T47D (cell line): ENCODE measurements around the gene CLIP3.
A peak's percentile ranks its signal among the peaks of the same experiment; 100 is the strongest.
"Not testable (repeated sequence)": the region's sequence is repeated elsewhere in the genome, so short reads cannot be mapped to it uniquely, and the experiment has no call there.

Experiments used
- DNase-seq, 2 experiments: peaks; one replicate each; pipeline versions ENCODE4 v3.0.0 to v3.0.0-alpha.2; 2011 to 2012; ENCODE audit warnings: low read depth in 1 of 2, low spot score in 1 of 2
- JUND ChIP-seq: IDR thresholded peaks from 2 replicates; pipeline ENCODE4 v1.6.1; 2012; ENCODE audit warnings: low read depth
- in situ Hi-C: cut with HindIII; loops from 2 replicates; pipeline ENCODE4 v1.10.0; 2016; ENCODE audit warnings: low sequenced_read_pairs, low pct_unique_long_range_greater_than_20kb

The CLIP3 gene

GRCh38 chr19:36059180-36059910, 26.7 kb upstream of the CLIP3 start:
- DNase-seq, result no peak
- in situ Hi-C loops, result no loop called here
- no peak for TF ChIP-seq JUND

GRCh38 chr19:36058481-36059179, 26.0 kb upstream of the CLIP3 start:
- no peak for DNase-seq
- in situ Hi-C loops, result no loop called here
- no peak for TF ChIP-seq JUND

GRCh38 chr19:36054733-36055686, 22.3 kb upstream of the CLIP3 start, which contains the start of gene WDR62:
WDR62 (plus strand) TSS chr19:36054897; CDS start chr19:36054972, 75 bp downstream.
- peak; percentile 91 to 92 for DNase-seq
- in situ Hi-C loops, result no loop called here
- no peak for TF ChIP-seq JUND

GRCh38 chr19:36054119-36054732, 21.6 kb upstream of the CLIP3 start, which contains the start of gene THAP8:
THAP8 (minus strand) TSS chr19:36054285; CDS start chr19:36054217, 68 bp downstream.
- DNase-seq, result peak; percentile 96 to 98
- no peak for TF ChIP-seq JUND
- in situ Hi-C loops, result no loop called here

GRCh38 chr19:36051637-36052036, 19.0 kb upstream of the CLIP3 start:
- peak in 1 of 2 experiments; percentile 77 for DNase-seq
- in situ Hi-C loops, result no loop called here

GRCh38 chr19:36051236-36051635, 18.6 kb upstream of the CLIP3 start:
- peak in 1 of 2 experiments; percentile 48 for DNase-seq
- in situ Hi-C loops, result no loop called here
- no peak for TF ChIP-seq JUND

More at GRCh38 chr19:36051637-36052036, 19.0 kb upstream of the CLIP3 start:
- TF ChIP-seq JUND, result no peak

GRCh38 chr19:36049080-36049698, 16.5 kb upstream of the CLIP3 start:
- DNase-seq, result no peak
- in situ Hi-C loops, result no loop called here
- no peak for TF ChIP-seq JUND

- in situ Hi-C loops, result no loop called here
- no peak for DNase-seq
These were observed 15.2 kb upstream of the CLIP3 start for GRCh38 chr19:36047835-36048234.

GRCh38 chr19:36046443-36047050, 13.9 kb upstream of the CLIP3 start:
- in situ Hi-C loops, result no loop called here
- TF ChIP-seq JUND, result no peak
- DNase-seq, result no peak

More at GRCh38 chr19:36047835-36048234, 15.2 kb upstream of the CLIP3 start:
- no peak for TF ChIP-seq JUND

- in situ Hi-C loops, result no loop called here
- no peak for DNase-seq
- TF ChIP-seq JUND, result no peak
These were observed 11.3 kb upstream of the CLIP3 start for GRCh38 chr19:36043952-36044351.

GRCh38 chr19:36041831-36042230, 9.2 kb upstream of the CLIP3 start:
- no peak for TF ChIP-seq JUND
- peak; percentile 16 to 73 for DNase-seq
- in situ Hi-C loops, result no loop called here

- in situ Hi-C loops, DNase-seq: not testable (repeated sequence)
These were observed 8.4 kb upstream of the CLIP3 start for GRCh38 chr19:36041092-36041491.
